ENCODE results near the gene FAM177B.

Gene FAM177B

DNA sequence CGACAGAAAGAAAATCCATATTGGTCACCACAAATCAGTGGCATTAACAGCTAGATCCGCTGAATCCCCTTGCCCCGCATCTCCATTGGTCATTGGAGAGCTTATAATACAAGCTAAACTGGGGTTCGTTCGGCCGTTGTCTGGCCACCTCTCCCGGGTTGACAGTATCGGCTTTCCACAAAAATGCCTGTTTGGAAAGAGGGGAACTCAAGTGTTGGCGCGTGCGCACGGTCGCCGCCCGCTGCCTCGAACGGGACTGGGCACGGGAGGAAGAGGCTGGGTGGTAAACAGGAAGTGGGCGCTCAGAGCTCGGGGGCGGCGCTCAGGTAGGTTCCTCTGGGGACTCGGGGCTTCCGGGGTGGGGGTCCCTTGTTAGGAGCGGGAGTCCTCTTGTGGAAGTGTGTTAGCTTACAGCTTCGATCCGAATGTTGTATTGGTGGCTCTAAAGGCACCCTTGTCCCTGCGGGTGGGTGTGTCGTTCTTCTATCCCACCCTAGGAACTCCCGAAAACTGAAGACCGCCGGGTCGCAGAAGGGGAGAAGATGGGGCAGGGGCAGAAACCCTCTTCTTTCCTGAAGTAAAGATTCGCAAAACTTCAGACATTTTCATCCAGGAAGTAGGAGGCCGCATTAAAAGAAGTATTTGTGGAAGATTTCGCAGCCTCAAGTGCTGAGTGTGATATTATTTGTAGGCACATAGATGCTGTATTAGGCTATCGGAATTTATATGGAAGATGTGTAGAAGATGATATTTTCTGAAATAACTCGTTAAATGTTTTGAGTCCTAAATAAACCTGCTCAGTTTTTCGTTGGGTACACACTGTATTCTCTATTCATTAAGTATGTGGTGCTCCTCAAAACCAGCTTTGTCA is 23.7 kb upstream of the FAM177B start:
- DNase-seq (ENCODE audit: low read depth): peak; percentile 76
- TF ChIP-seq, protein P1, sequence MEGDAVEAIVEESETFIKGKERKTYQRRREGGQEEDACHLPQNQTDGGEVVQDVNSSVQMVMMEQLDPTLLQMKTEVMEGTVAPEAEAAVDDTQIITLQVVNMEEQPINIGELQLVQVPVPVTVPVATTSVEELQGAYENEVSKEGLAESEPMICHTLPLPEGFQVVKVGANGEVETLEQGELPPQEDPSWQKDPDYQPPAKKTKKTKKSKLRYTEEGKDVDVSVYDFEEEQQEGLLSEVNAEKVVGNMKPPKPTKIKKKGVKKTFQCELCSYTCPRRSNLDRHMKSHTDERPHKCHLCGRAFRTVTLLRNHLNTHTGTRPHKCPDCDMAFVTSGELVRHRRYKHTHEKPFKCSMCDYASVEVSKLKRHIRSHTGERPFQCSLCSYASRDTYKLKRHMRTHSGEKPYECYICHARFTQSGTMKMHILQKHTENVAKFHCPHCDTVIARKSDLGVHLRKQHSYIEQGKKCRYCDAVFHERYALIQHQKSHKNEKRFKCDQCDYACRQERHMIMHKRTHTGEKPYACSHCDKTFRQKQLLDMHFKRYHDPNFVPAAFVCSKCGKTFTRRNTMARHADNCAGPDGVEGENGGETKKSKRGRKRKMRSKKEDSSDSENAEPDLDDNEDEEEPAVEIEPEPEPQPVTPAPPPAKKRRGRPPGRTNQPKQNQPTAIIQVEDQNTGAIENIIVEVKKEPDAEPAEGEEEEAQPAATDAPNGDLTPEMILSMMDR (IDR thresholded peaks at IDR 0.05; ENCODE audit: control insufficient read depth, insufficient read depth, low read depth, low read length, missing control alignments): no peak
- peak overlapping the region; percentile 88 for H3K4me3 ChIP-seq (ENCODE audit: control insufficient read depth, low read depth, low read length)

DNA sequence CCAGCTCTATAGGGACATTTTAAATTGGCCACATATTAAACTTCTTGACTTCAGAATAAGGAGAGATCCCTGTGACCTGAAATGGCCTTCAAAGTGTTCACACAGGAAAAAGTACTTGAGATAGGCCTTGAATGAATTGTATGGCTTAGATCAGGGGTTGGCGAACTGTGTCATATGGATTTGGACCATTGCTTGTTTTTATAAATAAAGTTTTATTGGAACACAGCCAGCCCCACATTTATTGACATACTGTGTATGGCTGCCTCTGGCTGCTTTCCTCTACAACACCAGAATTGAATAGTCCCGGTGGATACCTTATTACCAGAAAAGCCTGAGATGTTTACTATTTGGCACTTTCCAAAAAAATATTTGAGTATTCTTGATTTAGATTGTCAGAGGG is 20.6 kb upstream of the FAM177B start:
- TF ChIP-seq, protein P1 (IDR thresholded peaks at IDR 0.05; ENCODE audit: control insufficient read depth, insufficient read depth, low read depth, low read length, missing control alignments): no peak
- no peak for DNase-seq (ENCODE audit: low read depth)
- no peak overlapping the region for H3K4me3 ChIP-seq (ENCODE audit: control insufficient read depth, low read depth, low read length)

DNA sequence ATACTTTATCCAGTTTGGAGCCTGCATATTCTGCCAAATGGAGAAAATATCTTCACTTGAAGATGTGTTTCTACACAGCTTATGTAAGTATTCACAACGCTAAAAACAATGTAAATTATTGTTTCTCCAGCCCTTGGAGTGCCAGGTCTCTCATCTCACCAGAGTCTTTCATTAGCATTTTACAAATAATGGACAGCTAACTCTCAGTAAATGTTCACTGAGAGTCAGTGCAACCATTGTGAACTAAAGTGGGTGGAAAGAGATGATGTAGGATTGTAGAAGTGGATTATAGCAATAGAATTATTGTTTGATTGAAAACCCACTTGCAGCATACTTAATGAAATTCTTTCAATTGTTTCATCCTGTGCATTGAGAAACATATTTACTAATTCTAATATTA is 8.3 kb upstream of the FAM177B start:
- DNase-seq (ENCODE audit: low read depth): no peak
- TF ChIP-seq, protein P1 (IDR thresholded peaks at IDR 0.05; ENCODE audit: control insufficient read depth, insufficient read depth, low read depth, low read length, missing control alignments): no peak
- no peak overlapping the region for H3K4me3 ChIP-seq (ENCODE audit: control insufficient read depth, low read depth, low read length)

DNA sequence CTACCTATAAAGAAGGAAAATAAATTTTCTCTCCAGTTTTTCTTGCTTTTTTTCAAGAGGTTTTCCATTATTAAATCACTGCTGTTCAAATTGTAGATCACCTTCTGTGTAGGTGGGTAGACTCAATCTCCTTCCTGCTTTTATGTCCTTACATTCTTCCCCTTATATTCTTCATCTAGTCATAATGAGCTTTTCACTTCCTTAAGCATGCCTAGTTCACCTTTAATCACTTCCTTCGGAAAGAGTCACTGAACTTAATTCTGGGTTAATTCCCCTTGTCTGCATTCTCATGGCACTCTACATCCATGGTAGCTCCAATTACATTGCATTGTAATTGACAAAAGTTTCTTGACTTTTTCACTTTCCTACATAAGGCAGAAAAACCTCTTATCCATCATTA is 6.1 kb upstream of the FAM177B start:
- TF ChIP-seq, protein P1 (IDR thresholded peaks at IDR 0.05; ENCODE audit: control insufficient read depth, insufficient read depth, low read depth, low read length, missing control alignments): no peak
- H3K4me3 ChIP-seq (ENCODE audit: control insufficient read depth, low read depth, low read length): no peak overlapping the region
- no peak for DNase-seq (ENCODE audit: low read depth)

DNA sequence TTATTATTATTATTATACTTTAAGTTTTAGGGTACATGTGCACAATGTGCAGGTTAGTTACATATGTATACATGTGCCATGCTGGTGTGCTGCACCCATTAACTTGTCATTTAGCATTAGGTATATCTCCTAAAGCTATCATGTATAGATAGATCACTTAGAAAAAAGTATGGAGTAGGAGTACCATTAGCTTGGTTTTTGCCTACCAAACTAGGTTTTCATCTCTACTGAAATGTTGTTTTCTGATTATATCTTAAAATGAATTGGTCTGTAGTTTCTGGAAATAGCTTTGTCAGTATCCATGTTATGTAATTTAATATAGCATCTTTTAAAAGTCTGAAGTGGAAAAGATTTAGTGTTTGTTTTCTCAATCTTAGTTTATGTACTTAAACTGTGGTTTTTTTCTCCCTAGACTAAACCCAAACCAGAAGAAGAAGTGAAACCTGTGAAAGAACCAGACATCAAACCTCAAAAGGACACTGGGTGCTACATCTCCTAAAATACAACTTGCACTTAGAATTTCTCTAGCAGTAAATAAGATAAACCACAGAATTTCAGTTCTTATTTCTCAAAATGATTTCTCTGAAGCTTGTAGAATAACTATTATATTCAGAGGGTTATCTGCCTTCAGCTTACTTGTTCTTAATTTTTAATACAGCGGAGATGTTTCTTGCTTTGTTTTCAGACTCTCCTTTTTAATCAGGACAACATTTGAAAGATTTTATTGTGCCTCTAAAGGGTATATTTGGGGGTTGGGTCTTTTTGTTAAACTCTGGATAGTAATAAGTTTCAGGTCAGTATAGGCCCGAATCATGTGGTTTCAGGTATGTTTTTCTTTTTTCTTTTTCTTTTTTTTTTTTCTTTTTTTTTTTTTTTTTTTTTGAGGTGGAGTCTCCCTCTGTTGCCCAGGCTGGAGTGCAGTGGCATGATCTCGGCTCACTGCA is 4.5 kb upstream of the FAM177B start:
- DNase-seq (ENCODE audit: low read depth): no peak
- TF ChIP-seq, protein P1 (IDR thresholded peaks at IDR 0.05; ENCODE audit: control insufficient read depth, insufficient read depth, low read depth, low read length, missing control alignments): no peak
- H3K4me3 ChIP-seq (ENCODE audit: control insufficient read depth, low read depth, low read length): no peak overlapping the region

DNA sequence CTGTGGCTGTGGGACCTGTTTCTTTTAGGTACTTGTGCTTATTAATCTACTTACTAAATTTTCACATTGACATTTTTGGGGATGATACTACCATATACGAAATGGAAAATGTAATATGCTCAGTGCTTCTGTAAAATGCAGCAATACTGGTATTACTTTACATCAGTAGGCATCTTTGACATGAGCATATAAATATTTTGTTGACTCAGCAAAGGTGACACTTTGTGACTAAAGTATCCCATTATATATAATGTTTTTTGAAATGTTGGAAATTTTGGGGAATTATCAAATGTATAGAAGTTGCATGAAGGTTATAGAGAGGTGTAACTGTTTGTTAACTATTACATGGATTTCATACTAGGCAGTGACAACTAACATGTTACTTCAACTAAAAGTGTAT is 2.3 kb upstream of the FAM177B start:
- TF ChIP-seq, protein P1 (IDR thresholded peaks at IDR 0.05; ENCODE audit: control insufficient read depth, insufficient read depth, low read depth, low read length, missing control alignments): no peak
- DNase-seq (ENCODE audit: low read depth): no peak
- H3K4me3 ChIP-seq (ENCODE audit: control insufficient read depth, low read depth, low read length): no peak overlapping the region
